A673 (cell line): ENCODE data around the gene CCDC134.

ENCODE experiments used
- EZH2 ChIP-seq: fragments of 200-600 bp; sonication (generic); IDR thresholded peaks from 2 replicates; pipeline ENCODE4 v1.6.1; 2017; ENCODE audit warnings: borderline replicate concordance, low read depth, mild to moderate bottlenecking, mixed read lengths, antibody characterized with exemption, low read length; ENCODE audit not compliant: poor library complexity, severe bottlenecking
- TF ChIP-seq, protein P1 (sequence below): fragments of 300-800, 200-600 bp; sonication (generic); conservative IDR thresholded peaks from 2 replicates; pipeline ENCODE4 v1.5.1; 2017; ENCODE audit warnings: low read depth, mild to moderate bottlenecking, antibody characterized with exemption, low read length, moderate library complexity, mixed read lengths

GRCh38 chr22:41775338-41775737 lies 25.1 kb upstream of the CCDC134 start:
- TF ChIP-seq, protein P1, sequence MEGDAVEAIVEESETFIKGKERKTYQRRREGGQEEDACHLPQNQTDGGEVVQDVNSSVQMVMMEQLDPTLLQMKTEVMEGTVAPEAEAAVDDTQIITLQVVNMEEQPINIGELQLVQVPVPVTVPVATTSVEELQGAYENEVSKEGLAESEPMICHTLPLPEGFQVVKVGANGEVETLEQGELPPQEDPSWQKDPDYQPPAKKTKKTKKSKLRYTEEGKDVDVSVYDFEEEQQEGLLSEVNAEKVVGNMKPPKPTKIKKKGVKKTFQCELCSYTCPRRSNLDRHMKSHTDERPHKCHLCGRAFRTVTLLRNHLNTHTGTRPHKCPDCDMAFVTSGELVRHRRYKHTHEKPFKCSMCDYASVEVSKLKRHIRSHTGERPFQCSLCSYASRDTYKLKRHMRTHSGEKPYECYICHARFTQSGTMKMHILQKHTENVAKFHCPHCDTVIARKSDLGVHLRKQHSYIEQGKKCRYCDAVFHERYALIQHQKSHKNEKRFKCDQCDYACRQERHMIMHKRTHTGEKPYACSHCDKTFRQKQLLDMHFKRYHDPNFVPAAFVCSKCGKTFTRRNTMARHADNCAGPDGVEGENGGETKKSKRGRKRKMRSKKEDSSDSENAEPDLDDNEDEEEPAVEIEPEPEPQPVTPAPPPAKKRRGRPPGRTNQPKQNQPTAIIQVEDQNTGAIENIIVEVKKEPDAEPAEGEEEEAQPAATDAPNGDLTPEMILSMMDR: no peak
- no peak for TF ChIP-seq EZH2
